ENCODE results near the gene ITGA8.

Gene ITGA8

GRCh38 chr10:15748126-15748525 is 28.4 kb upstream of the ITGA8 start:
- H3K9me3 ChIP-seq (ENCODE audit: control insufficient read depth, low read length), result no peaks in the 10 kb centered on the region
- H3K4me1 ChIP-seq (ENCODE audit: control insufficient read depth, insufficient read depth, low read length, poor library complexity, severe bottlenecking), result no peaks in the 10 kb centered on the region
- H3K27ac ChIP-seq (ENCODE audit: insufficient read depth, low read length, poor library complexity, severe bottlenecking), result no peak overlapping the region
- no peak for DNase-seq
- H3K4me3 ChIP-seq (ENCODE audit: insufficient read depth, low read depth, low read length, poor library complexity, severe bottlenecking), result no peak overlapping the region
- no peaks in the 10 kb centered on the region for H3K36me3 ChIP-seq (ENCODE audit: control insufficient read depth, insufficient read depth, low read length)
- H3K27me3 ChIP-seq (replicated peaks; ENCODE audit: control insufficient read depth, insufficient read depth, low read length, poor library complexity, severe bottlenecking), result no peaks in the 10 kb centered on the region

- no peak overlapping the region for H3K4me3 ChIP-seq (ENCODE audit: insufficient read depth, low read depth, low read length, poor library complexity, severe bottlenecking)
- no peaks in the 10 kb centered on the region for H3K36me3 ChIP-seq (ENCODE audit: control insufficient read depth, insufficient read depth, low read length)
- H3K9me3 ChIP-seq (ENCODE audit: control insufficient read depth, low read length), result no peaks in the 10 kb centered on the region
- no peak for DNase-seq
- H3K27me3 ChIP-seq (replicated peaks; ENCODE audit: control insufficient read depth, insufficient read depth, low read length, poor library complexity, severe bottlenecking), result no peaks in the 10 kb centered on the region
- H3K27ac ChIP-seq (ENCODE audit: insufficient read depth, low read length, poor library complexity, severe bottlenecking), result no peak overlapping the region
- no peaks in the 10 kb centered on the region for H3K4me1 ChIP-seq (ENCODE audit: control insufficient read depth, insufficient read depth, low read length, poor library complexity, severe bottlenecking)
These were observed 27.9 kb upstream of the ITGA8 start for GRCh38 chr10:15747632-15748031.

- no peak for DNase-seq
- Histone ChIP-seq H3K4me3 (ENCODE audit: insufficient read depth, low read depth, low read length, poor library complexity, severe bottlenecking) (no peak overlapping the region), H3K36me3 (ENCODE audit: control insufficient read depth, insufficient read depth, low read length) (no peaks in the 10 kb centered on the region), H3K27me3 (replicated peaks; ENCODE audit: control insufficient read depth, insufficient read depth, low read length, poor library complexity, severe bottlenecking) (no peaks in the 10 kb centered on the region), H3K27ac (ENCODE audit: insufficient read depth, low read length, poor library complexity, severe bottlenecking) (no peak overlapping the region), H3K9me3 (ENCODE audit: control insufficient read depth, low read length) (no peaks in the 10 kb centered on the region), H3K4me1 (ENCODE audit: control insufficient read depth, insufficient read depth, low read length, poor library complexity, severe bottlenecking) (no peaks in the 10 kb centered on the region)
These were observed 26.0 kb upstream of the ITGA8 start for GRCh38 chr10:15745751-15746150.

- Histone ChIP-seq H3K9me3 (ENCODE audit: control insufficient read depth, low read length) (no peaks in the 10 kb centered on the region), H3K36me3 (ENCODE audit: control insufficient read depth, insufficient read depth, low read length) (no peaks in the 10 kb centered on the region), H3K4me1 (ENCODE audit: control insufficient read depth, insufficient read depth, low read length, poor library complexity, severe bottlenecking) (no peaks in the 10 kb centered on the region), H3K27ac (ENCODE audit: insufficient read depth, low read length, poor library complexity, severe bottlenecking) (no peak overlapping the region), H3K27me3 (replicated peaks; ENCODE audit: control insufficient read depth, insufficient read depth, low read length, poor library complexity, severe bottlenecking) (no peaks in the 10 kb centered on the region), H3K4me3 (ENCODE audit: insufficient read depth, low read depth, low read length, poor library complexity, severe bottlenecking) (no peak overlapping the region)
- DNase-seq, result no peak
These were observed 24.6 kb upstream of the ITGA8 start for GRCh38 chr10:15744217-15744865.

- Histone ChIP-seq H3K4me3 (ENCODE audit: insufficient read depth, low read depth, low read length, poor library complexity, severe bottlenecking) (no peak overlapping the region), H3K27ac (ENCODE audit: insufficient read depth, low read length, poor library complexity, severe bottlenecking) (no peak overlapping the region), H3K4me1 (ENCODE audit: control insufficient read depth, insufficient read depth, low read length, poor library complexity, severe bottlenecking) (no peaks in the 10 kb centered on the region)
These were observed 23.7 kb upstream of the ITGA8 start for GRCh38 chr10:15743443-15743842.

GRCh38 chr10:15742836-15743235 is 23.1 kb upstream of the ITGA8 start:
- H3K27me3 ChIP-seq (replicated peaks; ENCODE audit: control insufficient read depth, insufficient read depth, low read length, poor library complexity, severe bottlenecking), result no peaks in the 10 kb centered on the region
- no peak overlapping the region for H3K27ac ChIP-seq (ENCODE audit: insufficient read depth, low read length, poor library complexity, severe bottlenecking)
- no peaks in the 10 kb centered on the region for H3K9me3 ChIP-seq (ENCODE audit: control insufficient read depth, low read length)
- H3K4me3 ChIP-seq (ENCODE audit: insufficient read depth, low read depth, low read length, poor library complexity, severe bottlenecking), result no peak overlapping the region
- H3K36me3 ChIP-seq (ENCODE audit: control insufficient read depth, insufficient read depth, low read length), result no peaks in the 10 kb centered on the region
- no peak for DNase-seq
- no peaks in the 10 kb centered on the region for H3K4me1 ChIP-seq (ENCODE audit: control insufficient read depth, insufficient read depth, low read length, poor library complexity, severe bottlenecking)

More at GRCh38 chr10:15743443-15743842, 23.7 kb upstream of the ITGA8 start:
- H3K36me3 ChIP-seq (ENCODE audit: control insufficient read depth, insufficient read depth, low read length), result no peaks in the 10 kb centered on the region
- no peak for DNase-seq
- H3K27me3 ChIP-seq (replicated peaks; ENCODE audit: control insufficient read depth, insufficient read depth, low read length, poor library complexity, severe bottlenecking), result no peaks in the 10 kb centered on the region
- H3K9me3 ChIP-seq (ENCODE audit: control insufficient read depth, low read length), result no peaks in the 10 kb centered on the region

GRCh38 chr10:15742102-15742501 is 22.4 kb upstream of the ITGA8 start:
- Histone ChIP-seq H3K4me3 (ENCODE audit: insufficient read depth, low read depth, low read length, poor library complexity, severe bottlenecking) (no peak overlapping the region), H3K27me3 (replicated peaks; ENCODE audit: control insufficient read depth, insufficient read depth, low read length, poor library complexity, severe bottlenecking) (no peaks in the 10 kb centered on the region), H3K36me3 (ENCODE audit: control insufficient read depth, insufficient read depth, low read length) (no peaks in the 10 kb centered on the region), H3K9me3 (ENCODE audit: control insufficient read depth, low read length) (no peaks in the 10 kb centered on the region), H3K27ac (ENCODE audit: insufficient read depth, low read length, poor library complexity, severe bottlenecking) (no peak overlapping the region), H3K4me1 (ENCODE audit: control insufficient read depth, insufficient read depth, low read length, poor library complexity, severe bottlenecking) (no peaks in the 10 kb centered on the region)
- no peak for DNase-seq

- H3K4me1 ChIP-seq (ENCODE audit: control insufficient read depth, insufficient read depth, low read length, poor library complexity, severe bottlenecking), result no peaks in the 10 kb centered on the region
- H3K9me3 ChIP-seq (ENCODE audit: control insufficient read depth, low read length), result no peaks in the 10 kb centered on the region
- H3K27me3 ChIP-seq (replicated peaks; ENCODE audit: control insufficient read depth, insufficient read depth, low read length, poor library complexity, severe bottlenecking), result no peaks in the 10 kb centered on the region
- no peaks in the 10 kb centered on the region for H3K36me3 ChIP-seq (ENCODE audit: control insufficient read depth, insufficient read depth, low read length)
- H3K4me3 ChIP-seq (ENCODE audit: insufficient read depth, low read depth, low read length, poor library complexity, severe bottlenecking), result no peak overlapping the region
- no peak for DNase-seq
- no peak overlapping the region for H3K27ac ChIP-seq (ENCODE audit: insufficient read depth, low read length, poor library complexity, severe bottlenecking)
These were observed 21.9 kb upstream of the ITGA8 start for GRCh38 chr10:15741581-15741980.

GRCh38 chr10:15740261-15740660 is 20.5 kb upstream of the ITGA8 start:
- H3K27me3 ChIP-seq (replicated peaks; ENCODE audit: control insufficient read depth, insufficient read depth, low read length, poor library complexity, severe bottlenecking), result no peaks in the 10 kb centered on the region
- no peaks in the 10 kb centered on the region for H3K9me3 ChIP-seq (ENCODE audit: control insufficient read depth, low read length)
- no peak overlapping the region for H3K27ac ChIP-seq (ENCODE audit: insufficient read depth, low read length, poor library complexity, severe bottlenecking)
- H3K4me1 ChIP-seq (ENCODE audit: control insufficient read depth, insufficient read depth, low read length, poor library complexity, severe bottlenecking), result no peaks in the 10 kb centered on the region
- H3K36me3 ChIP-seq (ENCODE audit: control insufficient read depth, insufficient read depth, low read length), result no peaks in the 10 kb centered on the region
- no peak overlapping the region for H3K4me3 ChIP-seq (ENCODE audit: insufficient read depth, low read depth, low read length, poor library complexity, severe bottlenecking)
- no peak for DNase-seq

- DNase-seq, result no peak
- Histone ChIP-seq H3K4me1 (ENCODE audit: control insufficient read depth, insufficient read depth, low read length, poor library complexity, severe bottlenecking) (no peaks in the 10 kb centered on the region), H3K27ac (ENCODE audit: insufficient read depth, low read length, poor library complexity, severe bottlenecking) (no peak overlapping the region), H3K9me3 (ENCODE audit: control insufficient read depth, low read length) (no peaks in the 10 kb centered on the region), H3K27me3 (replicated peaks; ENCODE audit: control insufficient read depth, insufficient read depth, low read length, poor library complexity, severe bottlenecking) (no peaks in the 10 kb centered on the region), H3K4me3 (ENCODE audit: insufficient read depth, low read depth, low read length, poor library complexity, severe bottlenecking) (no peak overlapping the region), H3K36me3 (ENCODE audit: control insufficient read depth, insufficient read depth, low read length) (no peaks in the 10 kb centered on the region)
These were observed 19.7 kb upstream of the ITGA8 start for GRCh38 chr10:15739254-15739970.
